GM21447 (cell line): Measurements from ENCODE around the gene ARHGEF7.

Source experiments
- ATAC-seq: cut with Tn5 transposase; IDR thresholded peaks from one replicate; pipeline ENCODE4 v1.9.1; 2021; ENCODE audit not compliant: unreplicated experiment

ARHGEF7 gene

DNA sequence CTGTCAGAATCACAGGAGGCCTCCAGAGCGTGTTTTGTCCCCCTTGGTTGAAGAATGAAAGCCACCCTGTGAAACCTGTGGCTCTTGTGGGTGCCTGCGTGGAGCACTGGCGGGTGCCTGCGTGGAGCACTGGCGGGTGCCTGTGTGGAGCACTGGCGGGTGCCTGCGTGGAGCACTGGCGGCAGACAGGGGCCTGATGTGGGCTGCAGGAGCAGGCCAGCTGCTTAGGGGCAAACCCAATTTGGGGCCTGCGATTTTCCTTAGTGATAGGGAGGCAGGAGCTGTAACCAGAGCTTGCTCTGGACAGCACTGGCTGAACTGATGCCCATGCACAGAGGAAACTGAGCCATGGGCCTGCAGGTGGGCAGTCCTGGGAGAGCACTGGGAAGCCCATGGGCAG lies 24.3 kb downstream of the ARHGEF7 start:
- ATAC-seq, result no peak

DNA sequence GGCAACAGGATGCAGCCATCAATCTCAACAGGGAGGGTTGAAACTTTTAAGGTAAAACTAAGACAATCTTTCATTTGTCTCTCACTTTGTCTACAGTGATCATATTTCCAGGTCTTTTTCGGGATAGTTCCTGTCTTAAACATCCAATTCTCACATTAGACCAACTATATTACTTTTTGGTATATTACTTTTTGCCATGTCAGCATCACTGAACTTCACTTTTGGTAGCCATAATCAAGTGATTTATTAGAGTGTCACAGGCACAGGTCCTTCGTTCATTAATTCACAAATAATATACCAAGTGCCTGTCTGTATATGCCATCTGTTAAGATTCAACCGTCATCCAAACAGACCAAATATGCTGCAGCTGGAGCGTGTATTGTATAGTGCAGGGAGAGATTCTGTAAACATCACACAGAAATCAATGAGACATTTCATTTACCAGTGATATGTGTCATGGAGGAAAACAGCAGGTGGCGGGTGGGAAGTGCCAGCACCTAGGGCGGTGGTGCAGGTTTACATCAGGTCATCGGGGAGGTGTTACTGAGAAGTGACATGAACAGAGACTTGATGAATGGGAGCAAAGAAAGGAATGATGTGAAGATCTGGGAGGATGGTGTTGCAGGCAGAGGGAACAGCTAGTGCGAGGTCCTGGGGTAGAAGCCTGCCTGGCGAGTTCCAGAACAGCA lies 24.9 kb downstream of the ARHGEF7 start:
- no peak for ATAC-seq

DNA sequence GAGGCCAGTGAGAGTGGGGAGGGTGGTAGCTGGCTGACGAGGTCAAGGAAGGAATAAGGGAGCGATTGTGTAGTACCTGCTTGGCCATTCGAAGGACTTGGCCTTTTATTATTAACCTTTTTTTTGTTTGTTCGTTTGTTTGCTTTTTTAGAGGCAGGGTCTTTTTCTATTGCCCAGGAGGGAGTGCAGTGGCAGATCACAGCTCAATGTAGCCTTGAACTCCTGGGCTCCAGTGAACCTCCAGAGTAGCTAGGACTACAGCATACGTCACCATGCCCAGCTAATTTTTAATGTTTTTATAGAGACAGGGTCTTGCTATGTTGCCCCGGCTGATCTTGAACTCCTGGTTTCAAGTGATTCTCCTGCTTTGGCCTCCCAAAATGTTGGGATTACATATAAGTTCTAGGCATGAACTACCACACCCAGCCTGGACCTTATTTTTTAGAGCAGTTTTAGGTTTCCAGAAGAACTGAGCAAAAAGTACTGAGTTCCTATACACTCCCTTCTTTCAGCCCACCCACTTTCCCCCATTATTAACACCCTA lies 25.5 kb downstream of the ARHGEF7 start:
- no peak for ATAC-seq

DNA sequence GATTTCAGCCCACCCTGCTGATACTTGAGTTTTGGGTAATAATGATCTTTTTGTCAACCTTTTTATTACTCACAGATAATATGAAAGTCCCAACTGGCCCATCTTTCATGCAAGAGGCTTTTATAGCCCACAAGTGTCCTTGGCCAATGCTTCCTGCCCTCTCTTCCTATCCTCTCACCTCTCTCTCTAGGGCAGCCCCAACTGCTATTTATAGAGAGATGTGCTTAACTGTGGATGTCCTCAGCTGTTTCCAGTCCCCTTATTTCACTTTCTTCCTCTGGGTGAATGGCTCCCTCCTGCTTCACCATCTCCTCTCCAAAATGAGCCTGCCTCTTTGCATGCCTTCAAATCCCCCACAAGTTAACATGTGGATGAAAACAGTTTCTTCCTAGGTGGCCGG lies 27.4 kb downstream of the ARHGEF7 start:
- ATAC-seq, result no peak

DNA sequence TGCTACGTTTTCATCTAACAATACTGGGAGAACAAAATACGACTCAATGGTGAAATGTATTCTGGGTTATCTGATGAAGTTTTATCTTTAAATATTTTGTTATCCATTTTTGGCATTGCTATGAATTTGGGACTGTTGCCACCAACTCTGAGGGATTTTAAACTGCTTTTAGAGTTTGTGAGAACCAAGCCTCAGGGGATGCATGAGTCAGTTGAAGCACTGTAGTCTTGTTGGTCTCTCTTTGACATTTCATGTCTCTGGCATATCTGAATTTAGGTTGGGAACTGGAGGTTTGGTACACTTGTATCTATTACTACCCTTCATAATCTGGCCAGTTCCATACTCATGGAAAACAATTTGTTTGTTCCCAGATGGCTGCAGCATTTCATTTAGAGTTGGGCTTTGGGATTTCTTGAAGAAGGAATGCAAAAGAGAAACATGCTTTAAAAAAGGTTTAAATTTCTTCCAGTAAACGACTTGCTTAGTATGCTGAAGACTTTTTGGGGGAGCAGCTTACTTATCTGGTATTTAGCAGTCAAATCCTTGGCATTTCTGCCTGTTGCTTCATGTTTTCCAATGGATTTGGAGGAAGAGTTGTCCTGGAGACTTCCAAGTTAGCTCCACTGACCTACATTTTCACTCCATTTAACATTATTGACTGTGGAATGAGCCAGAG lies 28.9 kb downstream of the ARHGEF7 start:
- ATAC-seq, result no peak

DNA sequence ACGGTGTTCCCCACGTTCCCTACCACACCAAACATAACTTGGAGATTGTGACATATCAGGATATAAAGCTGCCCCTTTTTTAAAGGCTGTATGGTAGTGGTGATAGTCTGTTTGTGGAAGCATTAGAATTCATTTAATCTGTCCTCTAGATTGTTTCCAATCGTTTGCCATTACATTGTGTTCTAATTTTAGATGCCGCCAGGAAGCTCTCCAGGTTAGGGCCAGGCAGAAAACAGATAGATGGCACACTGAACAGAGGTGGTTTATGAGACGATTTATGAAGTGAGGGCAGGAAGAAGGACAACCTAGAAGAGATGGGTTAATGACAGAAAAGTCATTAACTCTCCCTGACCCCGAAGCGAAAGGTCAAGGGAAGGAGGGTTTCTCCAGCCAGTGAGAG lies 30.0 kb downstream of the ARHGEF7 start:
- ATAC-seq, result no peak

DNA sequence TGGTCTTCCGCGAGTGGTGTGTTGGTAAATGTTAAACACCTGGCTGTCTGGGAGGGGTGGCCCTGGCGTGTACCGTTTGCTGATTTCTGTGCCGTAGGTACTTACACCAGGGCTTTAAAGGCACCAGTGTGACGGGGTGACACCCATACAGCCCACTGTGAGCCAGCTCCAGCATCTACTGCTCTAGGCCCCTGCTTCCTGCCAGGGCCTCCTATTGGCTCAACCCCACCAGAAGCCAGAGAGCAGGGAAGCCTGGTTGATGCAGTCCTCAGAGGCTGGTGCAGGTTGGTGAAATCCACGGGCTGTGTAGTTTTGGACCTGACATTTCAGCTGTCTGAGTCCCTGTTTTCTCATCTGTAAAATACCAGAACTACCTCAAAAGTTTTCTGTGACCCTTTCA lies 30.4 kb downstream of the ARHGEF7 start:
- no peak for ATAC-seq

DNA sequence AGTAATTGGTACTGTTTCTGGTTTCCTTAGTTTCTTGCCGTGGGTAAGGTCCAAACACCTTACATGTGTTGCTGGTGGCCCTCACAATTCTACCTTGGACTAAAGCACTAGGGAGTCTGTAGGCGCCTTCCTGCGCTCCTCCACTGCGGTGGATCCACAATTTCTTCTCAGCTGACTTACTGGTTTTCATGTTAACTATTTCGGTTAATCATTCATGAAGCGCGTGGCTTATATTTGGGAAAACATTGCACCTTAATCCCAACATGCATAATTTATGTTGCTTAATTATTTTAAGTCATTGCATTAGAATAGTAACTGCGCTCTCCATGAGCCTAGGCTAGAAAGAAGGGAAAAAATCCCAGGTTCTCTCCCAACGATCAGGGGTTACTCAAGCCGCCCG lies 37.7 kb downstream of the ARHGEF7 start:
- ATAC-seq, result no peak

DNA sequence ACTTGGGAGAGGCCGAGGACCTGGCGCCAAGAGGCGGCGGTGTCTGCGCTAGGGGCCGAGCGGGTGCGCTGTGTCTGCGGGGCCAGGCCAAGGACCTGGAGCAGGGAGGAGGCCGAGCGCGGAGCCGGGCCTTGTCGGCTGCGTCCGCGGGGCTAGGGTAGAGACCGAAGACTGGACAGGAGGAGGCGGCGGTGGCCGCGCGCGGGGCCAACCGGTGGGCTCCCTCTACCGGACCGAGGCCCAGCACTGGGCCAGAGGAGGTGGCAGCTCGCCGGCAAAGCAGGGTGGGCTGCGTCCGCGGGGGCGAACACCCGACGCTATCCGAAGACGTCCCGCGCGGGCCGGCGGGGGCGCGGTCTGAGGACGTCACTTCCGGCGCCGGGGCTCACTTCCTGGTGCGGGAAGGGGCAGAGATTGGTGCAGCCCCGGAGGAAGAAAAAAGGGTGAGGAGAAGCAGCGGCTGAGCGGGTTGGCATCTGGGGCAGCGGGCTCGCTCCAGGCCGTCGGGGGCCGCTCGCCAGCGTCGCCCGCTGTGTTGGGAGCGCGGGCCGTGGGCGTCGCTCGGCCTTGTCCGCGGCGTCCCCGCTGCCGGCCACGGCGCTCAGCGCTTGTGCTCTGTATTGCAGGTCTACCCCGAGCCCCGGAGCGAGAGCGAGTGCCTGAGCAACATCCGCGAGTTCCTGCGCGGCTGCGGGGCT lies 38.3 kb downstream of the ARHGEF7 start:
- peak; percentile 86 for ATAC-seq

DNA sequence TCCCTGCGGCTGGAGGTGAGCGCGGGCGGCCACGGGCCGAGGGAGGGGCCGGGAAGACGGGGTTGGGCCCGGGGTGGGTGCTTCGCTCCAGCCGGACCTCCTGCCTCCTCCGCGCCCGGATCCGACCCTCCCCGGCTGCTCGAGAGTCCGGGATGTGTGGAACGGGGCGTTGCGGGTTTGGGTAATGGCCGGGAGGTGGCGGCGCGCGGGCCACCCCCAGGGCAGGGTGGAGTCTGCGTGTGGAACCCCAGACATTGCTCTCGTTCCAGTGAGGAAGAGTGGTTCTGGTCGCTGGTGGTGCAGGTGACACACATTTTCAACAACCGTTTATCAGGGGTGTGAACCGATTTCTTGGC lies 38.8 kb downstream of the ARHGEF7 start:
- ATAC-seq, result peak; percentile 51

DNA sequence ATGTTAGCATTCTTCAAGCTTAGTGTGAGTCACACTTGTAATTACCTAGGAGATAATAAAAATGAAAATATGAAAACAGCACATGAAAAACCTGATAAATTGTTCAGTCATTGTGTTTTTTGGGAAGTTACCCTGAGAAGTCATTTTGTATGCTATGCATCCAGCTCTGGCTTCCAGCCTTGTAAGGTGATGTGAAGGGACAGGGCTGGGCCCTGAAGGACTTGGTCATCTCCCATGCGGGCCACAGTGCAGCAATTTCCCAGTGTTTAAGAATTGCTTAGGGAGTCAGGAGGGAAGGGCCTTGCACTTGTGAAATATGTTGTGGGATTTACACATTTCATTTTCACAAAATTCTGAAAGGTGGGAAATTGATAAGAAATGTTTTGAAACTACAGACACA lies 41.3 kb downstream of the ARHGEF7 start:
- ATAC-seq, result no peak

DNA sequence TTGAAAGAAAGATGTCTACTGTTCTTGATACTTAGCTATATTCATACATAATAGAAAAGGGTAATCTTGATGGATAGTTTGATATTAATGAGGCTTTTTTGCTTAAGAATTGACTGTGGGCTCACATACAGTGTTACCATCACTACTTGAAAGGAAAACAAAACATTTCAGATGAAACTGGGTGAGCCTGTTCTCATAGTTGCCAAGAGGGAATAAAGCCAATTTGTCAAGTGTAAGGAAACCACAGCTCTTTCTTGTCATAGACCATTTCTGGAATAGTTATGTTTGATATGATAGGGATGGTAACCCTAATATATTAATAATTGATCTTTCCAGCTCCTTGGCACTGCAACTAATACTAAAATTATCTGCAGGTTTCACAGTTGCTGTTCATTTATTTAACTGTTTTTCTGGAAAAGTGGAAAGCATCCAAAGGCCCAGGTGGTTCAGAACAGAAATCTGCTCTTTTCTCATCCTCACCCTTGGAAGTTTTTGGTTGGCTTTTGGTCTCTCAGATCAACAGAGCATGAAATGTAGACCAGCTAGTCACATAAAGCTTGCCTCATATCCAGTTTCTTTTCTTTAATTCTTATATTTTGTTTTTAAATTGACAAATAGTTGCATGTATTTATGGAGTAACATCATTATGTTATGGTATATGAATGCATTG lies 43.2 kb downstream of the ARHGEF7 start:
- ATAC-seq, result no peak

DNA sequence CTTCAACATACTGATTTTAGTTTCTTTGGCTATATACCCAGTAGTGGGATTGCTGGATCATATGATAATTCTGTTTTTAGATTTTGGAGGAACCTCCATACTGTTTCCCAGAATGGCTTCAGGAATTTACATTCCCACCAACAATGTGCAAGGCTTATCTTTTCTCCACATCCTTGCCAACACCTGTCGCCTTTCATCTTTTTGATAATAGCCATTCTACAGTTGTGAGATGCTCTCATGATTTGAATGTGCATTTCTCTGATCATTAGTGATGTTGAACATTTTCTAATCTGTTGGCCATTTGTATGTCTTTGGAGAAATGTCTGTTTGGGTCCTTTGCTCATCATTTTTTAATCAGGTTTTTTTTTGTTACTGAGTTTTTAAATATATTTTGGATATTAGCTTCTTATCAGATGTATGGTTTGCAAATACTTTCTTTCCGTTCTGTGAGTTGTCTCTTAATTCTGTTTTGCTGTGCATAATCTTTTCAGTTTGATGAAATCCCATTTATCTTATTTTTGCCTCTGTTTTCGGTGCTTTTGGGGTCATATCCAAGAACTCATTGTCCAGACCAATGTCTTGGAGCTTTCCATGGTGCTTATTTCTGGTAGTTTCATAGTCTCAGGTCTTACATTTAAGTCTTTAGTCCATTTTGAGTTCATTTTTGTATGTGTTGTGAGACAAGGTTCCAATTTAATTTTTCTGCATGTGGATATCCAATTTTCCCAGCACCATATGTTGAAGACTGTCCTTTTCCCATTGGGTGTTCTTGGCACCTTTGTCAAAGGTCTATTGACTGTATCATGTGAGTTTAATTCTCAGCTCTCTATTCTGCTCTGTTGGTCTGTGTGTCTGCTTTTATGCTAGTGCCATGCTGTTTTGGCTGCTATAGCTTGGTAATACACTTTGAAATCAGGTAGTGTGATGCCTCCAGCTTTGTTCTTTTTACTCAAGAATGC lies 44.5 kb downstream of the ARHGEF7 start:
- ATAC-seq, result no peak

DNA sequence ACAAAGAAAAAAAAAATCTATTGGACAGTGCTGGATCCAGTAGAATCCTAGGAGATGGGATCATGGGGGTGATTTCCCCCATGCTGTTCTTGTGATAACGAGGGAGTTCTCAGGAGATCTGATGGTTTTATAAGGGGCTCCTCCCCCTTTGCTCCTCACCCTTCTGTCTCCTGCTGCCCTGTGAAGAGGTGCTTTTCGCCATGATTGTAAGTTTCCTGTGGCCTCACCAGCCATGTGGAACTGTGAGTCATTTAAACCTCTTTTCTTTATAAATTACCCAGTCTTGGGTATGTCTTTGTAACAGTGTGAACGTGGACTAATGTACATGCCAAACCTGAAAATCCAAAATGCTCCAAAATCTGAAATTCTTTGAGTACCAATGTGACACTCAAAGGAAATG lies 45.5 kb downstream of the ARHGEF7 start:
- ATAC-seq, result no peak

DNA sequence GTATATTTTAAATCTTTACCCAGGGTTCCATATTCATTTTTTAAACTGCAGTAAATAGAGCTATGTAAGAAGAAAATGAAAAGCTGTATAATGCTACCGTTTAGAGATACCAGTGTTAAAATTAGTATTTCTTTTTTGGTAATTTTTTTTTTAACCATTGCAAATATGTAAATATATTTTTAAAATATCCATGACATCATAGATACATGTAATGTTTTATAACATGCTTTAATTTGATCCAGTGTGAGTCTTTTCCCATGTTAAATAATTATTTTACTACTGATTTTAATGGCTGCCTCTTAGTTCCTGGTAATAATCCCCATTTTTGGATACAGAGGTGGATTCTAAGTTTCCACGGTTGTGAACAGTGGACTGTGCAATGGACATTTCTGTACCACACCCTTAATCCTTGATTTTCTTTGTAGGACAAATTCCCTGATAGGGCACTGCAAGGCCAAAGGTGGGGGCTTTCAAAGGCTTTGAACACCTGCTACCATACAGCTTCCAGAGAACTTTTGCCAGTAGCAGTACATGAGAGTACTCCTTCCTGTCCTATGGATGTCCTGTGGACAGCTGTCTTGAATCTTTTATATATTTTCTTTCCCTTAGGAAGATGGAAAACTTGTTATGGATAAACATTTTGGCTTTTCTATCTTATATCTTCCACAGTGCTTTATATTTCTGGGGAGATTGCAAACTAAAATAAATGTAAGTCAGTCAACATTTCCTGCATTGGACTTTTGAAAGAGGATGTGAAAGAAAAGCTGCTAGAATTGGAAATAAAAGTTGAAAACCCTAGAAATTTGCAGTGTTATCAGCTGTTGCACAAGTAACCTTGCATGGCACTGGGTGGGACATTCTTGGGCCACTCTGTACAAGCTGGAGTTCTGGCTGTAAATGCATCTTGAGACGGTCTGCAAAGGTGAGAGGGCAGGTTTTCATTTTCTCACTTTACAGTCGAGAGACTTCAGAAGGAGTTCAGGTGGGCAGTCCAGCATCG lies 46.8 kb downstream of the ARHGEF7 start:
- peak; percentile 56 for ATAC-seq

DNA sequence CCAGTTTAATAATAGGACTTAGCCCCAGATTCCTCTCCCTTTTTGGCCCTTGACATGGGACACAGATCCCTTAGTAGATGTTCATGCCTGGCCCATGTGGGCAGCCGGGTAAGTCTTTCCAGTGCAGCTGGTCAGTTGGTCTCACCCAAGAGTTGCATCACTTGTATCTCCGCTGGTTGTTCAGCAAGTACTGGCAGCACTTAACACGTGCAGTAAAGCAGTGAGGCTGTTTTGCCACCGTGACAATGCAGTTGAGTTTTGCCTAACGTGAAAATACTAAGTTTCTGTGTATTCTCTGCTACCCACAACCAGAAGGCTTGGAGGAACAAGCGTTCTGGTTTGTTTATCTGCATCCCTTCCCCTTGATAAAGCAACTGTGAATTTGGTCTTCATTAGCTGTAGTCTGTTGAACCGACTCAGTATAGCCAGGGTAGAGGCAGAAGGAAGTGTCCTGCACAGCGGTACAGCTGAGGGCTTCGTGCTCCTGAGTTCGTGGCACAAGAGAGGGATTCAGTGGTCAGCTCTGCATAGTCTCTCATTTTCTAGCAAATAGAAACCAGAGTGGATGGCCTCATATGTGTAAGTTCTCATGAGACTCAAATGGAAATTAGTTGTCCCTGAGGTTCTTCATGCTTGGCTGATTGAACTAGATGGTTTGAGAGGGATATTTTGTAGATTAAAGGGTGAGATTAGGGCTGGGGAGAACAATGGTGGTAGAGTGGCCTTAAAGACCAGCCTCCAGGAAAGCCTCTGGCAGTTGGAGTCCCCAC lies 50.3 kb downstream of the ARHGEF7 start:
- ATAC-seq, result peak; percentile 64

DNA sequence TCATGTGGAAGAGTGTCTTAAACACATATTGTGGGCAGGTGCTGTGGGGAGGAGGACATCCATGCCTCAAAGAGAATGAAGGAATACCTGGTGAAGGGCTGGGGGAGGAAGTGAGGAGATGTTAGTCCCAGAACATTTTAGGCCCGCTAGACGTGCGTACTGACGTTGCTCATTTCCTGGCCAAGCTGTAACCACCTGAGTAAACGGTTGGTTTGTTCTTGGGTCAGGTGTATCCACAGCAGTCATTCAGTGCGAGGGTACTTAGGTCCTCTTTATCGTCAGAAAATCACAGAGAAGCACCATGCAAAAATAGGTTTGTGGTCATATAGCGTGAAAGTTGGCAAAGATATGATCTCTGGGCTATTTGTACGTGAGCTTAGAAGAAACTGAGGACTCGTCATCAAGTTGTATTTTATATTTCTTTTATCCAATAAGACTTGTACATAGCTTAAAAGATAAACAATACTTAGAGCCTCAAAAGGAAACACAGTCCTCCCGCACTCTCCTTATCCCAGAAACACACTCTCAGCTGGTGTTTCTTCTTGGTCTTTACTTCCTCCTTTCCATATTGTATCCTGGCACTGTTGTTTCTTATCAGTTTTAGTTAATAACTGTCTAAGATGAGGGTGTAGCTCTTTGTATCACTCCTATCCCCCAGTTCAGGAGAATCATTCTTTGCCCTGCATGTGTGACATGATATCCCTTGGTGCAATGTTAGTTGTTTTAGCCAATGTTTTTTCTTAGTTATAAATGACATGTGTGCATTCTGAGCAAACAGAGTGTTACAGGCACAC lies 52.0 kb downstream of the ARHGEF7 start:
- no peak for ATAC-seq

DNA sequence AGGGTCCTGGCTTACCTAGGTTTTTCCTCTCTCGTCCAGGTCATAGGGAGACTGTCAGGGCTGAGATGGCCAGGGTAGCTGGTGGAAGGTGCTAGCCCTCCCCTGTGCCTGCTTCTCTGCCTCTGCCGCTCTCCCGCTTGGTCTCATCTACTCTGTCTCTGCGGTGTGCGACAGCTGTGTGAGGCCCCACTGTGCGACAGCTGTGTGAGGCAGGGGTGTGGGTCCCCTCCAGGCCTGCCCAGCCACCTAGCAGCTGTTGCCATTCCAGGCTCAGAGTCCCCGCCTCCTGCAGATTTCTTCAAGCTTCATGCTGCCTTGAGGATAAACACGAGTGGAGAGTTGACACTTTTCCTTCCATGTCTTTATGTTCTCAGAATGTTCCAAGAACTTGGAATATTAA lies 53.0 kb downstream of the ARHGEF7 start:
- no peak for ATAC-seq
